ENCODE measurements around the gene SH3GL3.

The SH3GL3 gene

GRCh38 chr15:83569341-83569740 is 122.2 kb downstream of the SH3GL3 start:
- no peak for DNase-seq (ENCODE audit: low read depth)

GRCh38 chr15:83570756-83571155 is 123.6 kb downstream of the SH3GL3 start:
- no peak for DNase-seq (ENCODE audit: low read depth)

- DNase-seq (ENCODE audit: low read depth), result no peak
Observed at GRCh38 chr15:83571820-83572707, 124.9 kb downstream of the SH3GL3 start.

GRCh38 chr15:83574345-83574744 is 127.2 kb downstream of the SH3GL3 start:
- DNase-seq (ENCODE audit: low read depth), result no peak

- DNase-seq (ENCODE audit: low read depth), result no peak
Observed at GRCh38 chr15:83578691-83579090, 131.6 kb downstream of the SH3GL3 start.

GRCh38 chr15:83581381-83581780 is 134.2 kb downstream of the SH3GL3 start:
- DNase-seq (ENCODE audit: low read depth), result no peak

- peak; percentile 50 for DNase-seq (ENCODE audit: low read depth)
Observed at GRCh38 chr15:83582381-83582780, 135.2 kb downstream of the SH3GL3 start.

GRCh38 chr15:83585601-83586335 is 138.6 kb downstream of the SH3GL3 start:
- no peak for DNase-seq (ENCODE audit: low read depth)

- no peak for DNase-seq (ENCODE audit: low read depth)
Observed at GRCh38 chr15:83587091-83587490, 139.9 kb downstream of the SH3GL3 start.

- no peak for DNase-seq (ENCODE audit: low read depth)
Observed at GRCh38 chr15:83588441-83588840, 141.3 kb downstream of the SH3GL3 start.

GRCh38 chr15:83592370-83593040 is 145.4 kb downstream of the SH3GL3 start:
- DNase-seq (ENCODE audit: low read depth), result no peak

- no peak for DNase-seq (ENCODE audit: low read depth)
Observed at GRCh38 chr15:83595191-83595590, 148.1 kb downstream of the SH3GL3 start.

GRCh38 chr15:83598031-83598430 is 150.9 kb downstream of the SH3GL3 start:
- DNase-seq (ENCODE audit: low read depth), result no peak

- DNase-seq (ENCODE audit: low read depth), result no peak
Observed at GRCh38 chr15:83602021-83602420, 154.9 kb downstream of the SH3GL3 start.

GRCh38 chr15:83604549-83604948 is 157.4 kb downstream of the SH3GL3 start:
- no peak for DNase-seq (ENCODE audit: low read depth)

- DNase-seq (ENCODE audit: low read depth), result no peak
Observed at GRCh38 chr15:83605111-83605945, 158.2 kb downstream of the SH3GL3 start.

GRCh38 chr15:83610132-83610531 is 163.0 kb downstream of the SH3GL3 start:
- DNase-seq (ENCODE audit: low read depth), result no peak

GRCh38 chr15:83610901-83611685 is 164.0 kb downstream of the SH3GL3 start:
- no peak for DNase-seq (ENCODE audit: low read depth)

GRCh38 chr15:83612226-83612625 is 165.1 kb downstream of the SH3GL3 start:
- no peak for DNase-seq (ENCODE audit: low read depth)

GRCh38 chr15:83612898-83613635 is 165.9 kb downstream of the SH3GL3 start:
- DNase-seq (ENCODE audit: low read depth), result no peak
